SKM-1 treated with dmso at 0.1 percent for 144 hours (cell line): ENCODE data around the gene BCAS3.

ENCODE experiments used
- DNase-seq: peaks from one replicate; lab custom pipeline; 2025; ENCODE audit not compliant: unreplicated experiment; lab: John Stamatoyannopoulos, UW

BCAS3 gene

GRCh38 chr17:61326330-61326729 is 648.7 kb downstream of the BCAS3 start:
- DNase-seq = no peak

- DNase-seq = no peak
These were observed 650.7 kb downstream of the BCAS3 start for GRCh38 chr17:61328351-61328750.

- DNase-seq = no peak
These were observed 652.8 kb downstream of the BCAS3 start for GRCh38 chr17:61330174-61331150.

GRCh38 chr17:61331178-61331577 is 653.5 kb downstream of the BCAS3 start:
- no peak for DNase-seq

- DNase-seq = no peak
These were observed 654.2 kb downstream of the BCAS3 start for GRCh38 chr17:61331886-61332285.

GRCh38 chr17:61333136-61333535 is 655.5 kb downstream of the BCAS3 start:
- no peak for DNase-seq

GRCh38 chr17:61334673-61335072 is 657.0 kb downstream of the BCAS3 start:
- DNase-seq = no peak

GRCh38 chr17:61335105-61335844 is 657.6 kb downstream of the BCAS3 start:
- DNase-seq = no peak

- DNase-seq = no peak
These were observed 658.4 kb downstream of the BCAS3 start for GRCh38 chr17:61335845-61336655.

- no peak for DNase-seq
These were observed 659.6 kb downstream of the BCAS3 start for GRCh38 chr17:61337290-61337689.

GRCh38 chr17:61338000-61338798 is 660.5 kb downstream of the BCAS3 start:
- no peak for DNase-seq

GRCh38 chr17:61338874-61339478 is 661.3 kb downstream of the BCAS3 start:
- DNase-seq = no peak

- DNase-seq = no peak
These were observed 663.0 kb downstream of the BCAS3 start for GRCh38 chr17:61340431-61341209.

- DNase-seq = peak; percentile 8
These were observed 665.9 kb downstream of the BCAS3 start for GRCh38 chr17:61343576-61343975.

- no peak for DNase-seq
These were observed 667.4 kb downstream of the BCAS3 start for GRCh38 chr17:61345061-61345460.

- no peak for DNase-seq
These were observed 668.4 kb downstream of the BCAS3 start for GRCh38 chr17:61345825-61346666.

GRCh38 chr17:61349350-61349749 is 671.7 kb downstream of the BCAS3 start:
- no peak for DNase-seq

GRCh38 chr17:61351745-61352407 is 674.2 kb downstream of the BCAS3 start:
- no peak for DNase-seq
